ENCODE data around the gene NCAM2. TPM values are rescaled to one million over a fixed set of nuclear protein-coding genes. Genes with fewer than 3 reads are reported as not detected.

NCAM2 gene
- total and polyA plus RNA-seq, 2 of the 8 experiments (the other 6 are each of a cell fraction or from before 2014, with no cell fraction given), result 0.14 to 1.1 TPM

DNA sequence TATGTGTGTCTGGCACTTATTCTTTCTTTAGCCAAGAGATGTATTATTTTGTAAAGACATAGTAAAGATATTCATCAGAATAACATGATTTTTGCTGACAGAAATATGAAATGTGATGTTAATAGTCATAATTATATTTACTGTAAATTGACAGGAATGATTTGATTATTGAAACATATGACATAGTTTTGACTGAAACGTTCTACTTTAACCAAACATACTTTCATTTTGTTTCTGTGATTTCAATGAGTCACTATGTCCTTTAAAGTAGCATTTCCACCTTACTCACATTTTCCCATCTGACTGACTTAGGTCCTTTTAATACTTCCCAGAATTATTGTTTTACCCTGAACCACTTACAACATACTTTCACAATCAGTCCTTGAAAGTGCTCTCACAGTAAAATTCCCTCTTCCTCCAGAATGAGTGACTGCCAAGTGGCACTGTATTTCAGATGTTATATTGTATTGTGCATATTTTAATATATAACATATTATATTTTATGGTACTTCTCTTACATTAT lies 437.9 kb downstream of the NCAM2 start:
- ChIA-PET POLR2A (ENCODE audit: partially characterized antibody) (no interaction called here), CTCF (ENCODE audit: partially characterized antibody) (no interaction called here)
- no peaks in the 10 kb centered on the region for H3K27me3 ChIP-seq (replicated peaks in 1 of 4; ENCODE audit: control insufficient read depth in 3 of 4, extremely low read depth in 1 of 4, insufficient read depth in 3 of 4, low read length in 3 of 4)
- no peaks in the 10 kb centered on the region for H4K20me1 ChIP-seq (replicated peaks in 1 of 2; ENCODE audit: control insufficient read depth in 1 of 2, insufficient read depth in 2 of 2, low read length in 2 of 2)
- H2BK120ac ChIP-seq (replicated peaks; ENCODE audit: low read depth, low read length), result no peak overlapping the region
- no peaks in the 10 kb centered on the region for H3K9me3 ChIP-seq (ENCODE audit: insufficient read depth in 2 of 2, low read depth in 1 of 2, low read length in 1 of 2)
- no peak overlapping the region for H2AFZ ChIP-seq (ENCODE audit: low read length)
- no peak overlapping the region for H3K27ac ChIP-seq (ENCODE audit: low read depth, low read length)
- no peak overlapping the region for H4K5ac ChIP-seq (ENCODE audit: insufficient read length, low read depth, low read length)
- H3K4me1 ChIP-seq (replicated peaks in 1 of 4; ENCODE audit: control insufficient read depth in 3 of 4, insufficient read depth in 4 of 4, low read length in 3 of 4), result no peaks in the 10 kb centered on the region
- H3K79me2 ChIP-seq (ENCODE audit: control insufficient read depth in 1 of 2, insufficient read depth in 2 of 2, low read length in 2 of 2), result no peaks in the 10 kb centered on the region
- H2BK20ac ChIP-seq (ENCODE audit: low read length), result no peak overlapping the region
- H3K23ac ChIP-seq (ENCODE audit: insufficient read length), result no peak overlapping the region
- no peaks in the 10 kb centered on the region for H3K36me3 ChIP-seq (ENCODE audit: control insufficient read depth in 2 of 4, insufficient read depth in 4 of 4, low read length in 3 of 4)
- no peaks in the 10 kb centered on the region for H3K79me1 ChIP-seq (ENCODE audit: low read depth, low read length)
- H3K56ac ChIP-seq (replicated peaks; ENCODE audit: insufficient read length, low read depth, low read length), result no peak overlapping the region
- no peak overlapping the region for H3K14ac ChIP-seq (ENCODE audit: insufficient read length)
- no peak overlapping the region for H3K4me3 ChIP-seq (ENCODE audit: extremely low read depth in 1 of 4, insufficient read depth in 2 of 4, low read depth in 3 of 4, low read length in 4 of 4)
- FAIRE-seq (no peak), DNase-seq (ENCODE audit: low read depth in 1 of 2, low spot score in 2 of 2) (no peak)
- H3K4ac ChIP-seq (replicated peaks; ENCODE audit: insufficient read length, low read depth, low read length), result no peak overlapping the region
- H2AK5ac ChIP-seq (ENCODE audit: low read depth, low read length), result no peak overlapping the region
- no peak overlapping the region for H3K9ac ChIP-seq (replicated peaks in 1 of 4; ENCODE audit: extremely low read depth in 1 of 4, low read depth in 3 of 4, low read length in 3 of 4)
- H3K18ac ChIP-seq (ENCODE audit: extremely low read depth, low read length), result no peak overlapping the region
- no peak overlapping the region for H2BK5ac ChIP-seq (ENCODE audit: low read depth, low read length)
- no peak overlapping the region for H4K91ac ChIP-seq (replicated peaks; ENCODE audit: insufficient read length, low read length)
- no peak overlapping the region for H3K4me2 ChIP-seq (ENCODE audit: insufficient read depth in 1 of 2, low read depth in 2 of 2, low read length in 2 of 2)
- H3K23me2 ChIP-seq (ENCODE audit: low read depth, low read length), result no peaks in the 10 kb centered on the region
- no peak overlapping the region for H4K8ac ChIP-seq (ENCODE audit: extremely low read depth, insufficient read depth, low read length)
- WGBS, 2 experiments (ENCODE audit: extremely low coverage in 1 of 2, insufficient coverage in 1 of 2, insufficient read length in 1 of 2, insufficient replicate concordance in 2 of 2, low coverage in 1 of 2, low lambda C conversion rate in 2 of 2, missing lambda C conversion rate in 1 of 2), result 92% methylated on average over 1 of the region's 1 CpG; no CpG with 5 or more reads in 1 of the 2 experiments
- H2BK12ac ChIP-seq (ENCODE audit: low read depth, low read length), result no peak overlapping the region
- H2BK15ac ChIP-seq (ENCODE audit: low read length), result no peak overlapping the region
- TF ChIP-seq TEAD4 (IDR thresholded peaks at IDR 0.05; ENCODE audit: low read depth, low read length), result no peak
- TF ChIP-seq BRCA1 (IDR thresholded peaks at IDR 0.05; ENCODE audit: low read depth, low read length), result no peak
- TF ChIP-seq, protein P1, sequence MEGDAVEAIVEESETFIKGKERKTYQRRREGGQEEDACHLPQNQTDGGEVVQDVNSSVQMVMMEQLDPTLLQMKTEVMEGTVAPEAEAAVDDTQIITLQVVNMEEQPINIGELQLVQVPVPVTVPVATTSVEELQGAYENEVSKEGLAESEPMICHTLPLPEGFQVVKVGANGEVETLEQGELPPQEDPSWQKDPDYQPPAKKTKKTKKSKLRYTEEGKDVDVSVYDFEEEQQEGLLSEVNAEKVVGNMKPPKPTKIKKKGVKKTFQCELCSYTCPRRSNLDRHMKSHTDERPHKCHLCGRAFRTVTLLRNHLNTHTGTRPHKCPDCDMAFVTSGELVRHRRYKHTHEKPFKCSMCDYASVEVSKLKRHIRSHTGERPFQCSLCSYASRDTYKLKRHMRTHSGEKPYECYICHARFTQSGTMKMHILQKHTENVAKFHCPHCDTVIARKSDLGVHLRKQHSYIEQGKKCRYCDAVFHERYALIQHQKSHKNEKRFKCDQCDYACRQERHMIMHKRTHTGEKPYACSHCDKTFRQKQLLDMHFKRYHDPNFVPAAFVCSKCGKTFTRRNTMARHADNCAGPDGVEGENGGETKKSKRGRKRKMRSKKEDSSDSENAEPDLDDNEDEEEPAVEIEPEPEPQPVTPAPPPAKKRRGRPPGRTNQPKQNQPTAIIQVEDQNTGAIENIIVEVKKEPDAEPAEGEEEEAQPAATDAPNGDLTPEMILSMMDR (IDR thresholded peaks at IDR 0.05; ENCODE audit: control extremely low read depth in 1 of 3, insufficient read depth in 1 of 3, low read depth in 1 of 3, low read length in 3 of 3), result no peak
- TF ChIP-seq, protein P2, sequence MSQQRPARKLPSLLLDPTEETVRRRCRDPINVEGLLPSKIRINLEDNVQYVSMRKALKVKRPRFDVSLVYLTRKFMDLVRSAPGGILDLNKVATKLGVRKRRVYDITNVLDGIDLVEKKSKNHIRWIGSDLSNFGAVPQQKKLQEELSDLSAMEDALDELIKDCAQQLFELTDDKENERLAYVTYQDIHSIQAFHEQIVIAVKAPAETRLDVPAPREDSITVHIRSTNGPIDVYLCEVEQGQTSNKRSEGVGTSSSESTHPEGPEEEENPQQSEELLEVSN (IDR thresholded peaks at IDR 0.05), result no peak
- TF ChIP-seq RBBP5 (IDR thresholded peaks at IDR 0.05; ENCODE audit: borderline replicate concordance, low read depth, low read length), result no peak
- TF ChIP-seq GTF2F1 (IDR thresholded peaks at IDR 0.05; ENCODE audit: borderline replicate concordance, low read depth, low read length), result no peak
- TF ChIP-seq CREB1 (IDR thresholded peaks at IDR 0.05), result no peak
- no peak for TF ChIP-seq SP2 (IDR thresholded peaks at IDR 0.05; ENCODE audit: low read length)
- no peak for TF ChIP-seq KDM5A (IDR thresholded peaks at IDR 0.05; ENCODE audit: low read length)
- no peak for TF ChIP-seq HDAC2 (IDR thresholded peaks at IDR 0.05; ENCODE audit: borderline replicate concordance in 1 of 2, low read depth in 2 of 2, low read length in 2 of 2)
- TF ChIP-seq POLR2A (IDR thresholded peaks at IDR 0.05; ENCODE audit: control extremely low read depth in 1 of 2, low read depth in 2 of 2, low read length in 2 of 2), result no peak
